HG02763 (cell line): ENCODE measurements around the gene CFAP107.
"Not testable (repeated sequence)": the region's sequence is repeated elsewhere in the genome, so short reads cannot be mapped to it uniquely, and the experiment has no call there.

Experiments
- ATAC-seq: cut with Tn5 transposase; IDR thresholded peaks from one replicate; pipeline ENCODE4 v1.9.1; 2021; ENCODE audit warnings: mild to moderate bottlenecking, moderate library complexity; ENCODE audit not compliant: unreplicated experiment

CFAP107 gene

DNA sequence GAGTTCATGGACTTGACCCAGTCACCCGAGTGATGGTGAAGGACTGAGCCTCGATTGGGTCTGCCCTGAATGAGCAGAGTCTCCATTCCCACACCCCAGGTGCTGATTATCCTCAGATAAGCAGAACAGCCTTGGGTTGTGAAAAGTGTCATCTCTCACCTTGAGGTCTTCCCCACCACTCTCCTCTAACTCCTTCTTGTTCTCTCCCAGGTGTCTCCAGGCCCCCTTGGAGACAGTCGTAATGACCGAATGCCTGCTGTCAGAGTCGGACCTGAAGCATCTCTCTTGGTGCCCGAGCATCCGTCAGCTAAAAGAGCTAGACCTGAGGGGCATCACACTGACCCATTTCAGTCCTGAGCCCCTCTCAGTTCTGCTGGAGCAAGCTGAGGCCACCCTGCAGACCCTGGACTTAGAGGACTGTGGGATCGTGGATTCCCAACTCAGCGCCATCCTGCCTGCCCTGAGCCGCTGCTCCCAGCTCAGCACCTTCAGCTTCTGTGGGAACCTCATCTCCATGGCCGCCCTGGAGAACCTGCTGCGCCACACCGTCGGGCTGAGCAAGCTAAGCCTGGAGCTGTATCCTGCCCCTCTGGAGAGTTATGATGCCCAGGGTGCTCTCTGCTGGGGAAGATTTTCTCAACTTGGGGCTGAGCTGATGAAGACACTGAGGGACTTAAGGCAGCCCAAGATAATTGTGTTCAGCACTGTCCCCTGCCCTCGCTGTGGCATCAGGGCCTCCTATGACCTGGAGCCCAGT, 31.0 kb downstream of the CFAP107 start:
- no peak for ATAC-seq

DNA sequence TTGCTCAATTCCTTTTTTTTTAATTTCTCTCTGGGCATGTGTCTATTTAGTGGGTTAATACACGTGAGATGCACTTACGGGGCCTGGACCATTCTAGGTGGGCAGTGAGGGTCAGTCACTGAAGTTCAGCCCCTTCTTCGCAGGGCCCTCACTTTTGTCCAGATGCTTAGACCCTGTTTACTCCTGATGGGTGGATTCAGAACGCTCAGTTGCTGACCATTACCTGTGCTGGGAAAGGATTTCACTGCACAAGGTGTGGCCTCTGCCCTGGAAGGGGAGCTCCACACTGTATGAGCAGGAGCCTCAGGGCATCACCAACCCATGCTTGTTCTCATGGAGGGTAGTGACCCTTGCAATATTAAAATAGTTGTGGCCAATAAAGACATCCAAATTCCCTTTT, 32.1 kb downstream of the CFAP107 start:
- ATAC-seq, result no peak

DNA sequence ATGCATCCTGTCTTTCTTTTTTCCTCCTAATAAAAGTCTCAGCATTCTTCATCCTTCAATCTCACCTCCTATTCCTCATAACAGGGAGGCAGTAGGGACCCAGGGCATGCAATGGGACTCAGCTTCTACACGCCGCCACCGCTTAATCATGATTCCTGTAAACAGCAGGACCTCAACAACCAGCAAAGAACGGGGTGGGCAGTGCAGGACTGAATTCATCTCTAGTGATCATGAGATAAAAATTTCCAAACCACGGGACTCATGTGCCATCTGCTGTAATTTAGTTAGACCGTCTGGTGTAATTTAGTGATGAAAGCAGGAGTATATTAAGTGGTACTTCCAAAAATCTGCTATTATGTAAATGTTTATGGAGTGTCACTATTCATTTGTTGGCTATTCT, 32.9 kb downstream of the CFAP107 start:
- no peak for ATAC-seq

DNA sequence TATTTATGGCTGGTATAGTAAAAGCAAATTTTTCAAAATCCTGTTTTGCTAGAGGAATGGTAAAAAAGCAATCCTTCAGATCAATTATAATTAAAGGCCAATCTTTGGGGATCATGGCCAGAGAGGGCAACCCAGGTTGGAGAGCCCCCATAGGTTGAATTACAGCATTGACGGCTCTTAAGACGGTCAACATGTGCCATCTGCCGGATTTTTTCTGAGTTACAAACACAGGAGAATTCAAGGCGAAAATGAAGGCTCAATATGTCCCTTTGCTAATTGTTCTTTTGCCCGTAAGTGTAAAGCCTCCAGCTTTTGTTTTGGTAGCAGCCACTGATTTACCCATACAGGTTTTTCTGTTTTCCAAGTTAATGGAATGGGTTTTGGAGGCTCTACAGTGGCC, 35.5 kb downstream of the CFAP107 start:
- not testable (repeated sequence) for ATAC-seq

DNA sequence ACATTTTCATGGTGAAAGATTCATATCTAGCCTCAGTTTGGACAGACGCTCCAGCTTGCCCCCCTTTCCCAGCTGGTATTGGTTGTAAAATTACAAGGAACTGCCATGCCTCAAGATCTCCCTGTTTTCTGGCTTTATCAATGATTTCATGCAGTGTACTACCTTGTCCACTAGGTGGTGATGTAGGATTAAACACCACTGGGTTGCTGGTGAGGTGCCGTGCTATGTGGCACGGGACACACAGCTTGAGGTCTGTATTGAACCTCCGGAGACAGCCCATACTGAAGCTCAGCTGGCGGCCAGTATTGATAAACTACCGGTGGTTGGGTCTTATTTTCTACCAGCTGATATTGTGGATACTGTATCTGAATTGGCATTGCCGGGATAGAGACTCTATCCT, 37.8 kb downstream of the CFAP107 start:
- not testable (repeated sequence) for ATAC-seq

DNA sequence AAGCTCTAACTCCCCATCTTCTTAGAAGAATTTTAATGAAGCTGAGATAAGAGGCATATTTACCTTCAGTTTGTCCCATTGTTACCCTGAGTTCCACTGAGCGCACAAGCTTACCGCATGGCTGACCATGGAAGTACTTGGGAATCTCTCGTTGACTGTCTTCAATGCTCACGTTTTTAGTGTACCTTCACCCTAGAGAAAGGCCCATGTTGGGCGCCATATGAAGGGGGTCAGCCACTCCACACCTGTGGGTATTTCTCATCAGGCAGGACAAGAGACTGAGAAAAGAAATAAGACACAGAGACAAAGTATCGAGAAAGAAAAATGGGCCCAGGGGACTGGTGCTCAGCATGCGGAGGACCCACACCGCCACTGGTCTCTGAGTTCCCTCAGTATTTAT, 38.7 kb downstream of the CFAP107 start:
- ATAC-seq, result not testable (repeated sequence)

DNA sequence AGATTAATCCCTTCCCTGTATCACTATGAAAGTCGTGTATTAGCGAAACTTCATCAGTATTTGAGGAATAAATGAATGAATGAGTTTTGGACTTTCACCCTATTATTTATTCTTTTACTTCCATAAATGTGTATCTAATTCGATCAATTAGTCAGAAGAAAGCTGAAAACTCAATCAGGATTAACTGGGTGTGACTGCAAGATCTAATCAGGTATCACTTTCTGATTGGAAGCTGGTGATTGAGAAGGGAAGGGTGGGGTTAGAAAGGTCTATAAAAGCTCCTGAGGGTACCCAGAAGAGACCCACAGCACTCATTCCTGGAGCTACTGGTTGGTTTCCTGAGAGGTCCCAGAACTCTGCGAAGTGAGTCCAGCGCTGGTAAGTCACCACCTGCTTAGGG, 45.1 kb downstream of the CFAP107 start, which contains the start of gene PRAMEF1:
Gene PRAMEF1 (plus strand): TSS at position 301 of the 400 bp plus-strand sequence. CDS start 1,831 bp downstream, outside the sequence.
- not testable (repeated sequence) for ATAC-seq

DNA sequence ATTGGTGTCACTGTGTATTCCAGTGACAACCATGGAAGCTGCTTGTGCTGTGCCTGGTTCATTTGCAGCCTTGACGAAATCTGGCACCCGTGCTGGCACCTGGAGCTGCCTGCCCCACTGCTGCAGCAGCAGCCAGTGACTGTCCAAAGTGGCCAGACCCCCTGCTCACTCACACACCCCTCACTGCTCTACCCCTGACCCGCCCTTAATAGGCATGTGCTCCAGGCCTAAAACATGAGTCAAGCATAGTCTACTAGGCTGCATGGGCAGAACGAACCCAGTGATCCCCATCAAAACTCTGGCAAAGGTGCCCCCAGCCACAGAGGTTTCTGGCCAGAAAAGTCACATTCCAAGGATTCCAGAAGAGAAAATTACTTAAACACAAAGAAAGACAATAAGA, 52.9 kb downstream of the CFAP107 start:
- no peak for ATAC-seq

DNA sequence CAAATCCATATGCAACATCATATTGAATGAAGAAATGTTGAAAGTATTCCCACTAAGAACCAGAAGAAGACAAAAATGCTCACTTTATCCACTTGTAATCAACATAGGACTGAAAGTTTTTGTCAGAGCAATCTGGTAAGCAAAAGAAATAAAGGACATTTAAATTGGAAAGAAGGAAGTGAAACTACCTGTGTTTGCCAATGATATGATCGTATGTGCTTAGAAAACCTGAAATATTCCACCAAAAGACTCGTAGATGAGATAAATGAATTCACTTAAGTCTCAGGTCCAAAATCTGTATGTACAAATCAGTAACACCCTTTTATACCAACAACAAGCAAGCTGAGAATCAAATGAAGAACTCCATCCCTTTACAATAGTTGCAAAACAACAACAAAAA, 53.7 kb downstream of the CFAP107 start:
- ATAC-seq, result no peak

DNA sequence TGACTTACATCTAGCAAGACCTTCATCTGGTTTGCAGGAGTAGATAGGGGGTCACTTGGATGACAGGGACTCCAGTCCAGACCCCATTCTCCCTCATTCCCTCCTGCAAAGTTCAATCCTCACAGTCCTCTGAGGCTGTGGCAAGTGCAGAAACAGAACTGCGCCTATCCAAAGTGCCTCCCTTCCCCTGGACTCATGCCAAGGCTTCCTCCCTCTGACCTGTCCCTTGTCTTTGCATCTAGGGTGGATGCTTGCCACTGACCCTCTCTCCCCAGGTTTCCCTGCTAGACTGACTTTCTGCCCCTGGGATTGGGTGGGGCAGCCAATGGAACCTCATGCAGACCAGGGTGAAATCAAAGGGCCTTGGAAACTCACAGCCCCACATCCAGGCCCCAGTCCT, 63.9 kb downstream of the CFAP107 start:
- no peak for ATAC-seq

DNA sequence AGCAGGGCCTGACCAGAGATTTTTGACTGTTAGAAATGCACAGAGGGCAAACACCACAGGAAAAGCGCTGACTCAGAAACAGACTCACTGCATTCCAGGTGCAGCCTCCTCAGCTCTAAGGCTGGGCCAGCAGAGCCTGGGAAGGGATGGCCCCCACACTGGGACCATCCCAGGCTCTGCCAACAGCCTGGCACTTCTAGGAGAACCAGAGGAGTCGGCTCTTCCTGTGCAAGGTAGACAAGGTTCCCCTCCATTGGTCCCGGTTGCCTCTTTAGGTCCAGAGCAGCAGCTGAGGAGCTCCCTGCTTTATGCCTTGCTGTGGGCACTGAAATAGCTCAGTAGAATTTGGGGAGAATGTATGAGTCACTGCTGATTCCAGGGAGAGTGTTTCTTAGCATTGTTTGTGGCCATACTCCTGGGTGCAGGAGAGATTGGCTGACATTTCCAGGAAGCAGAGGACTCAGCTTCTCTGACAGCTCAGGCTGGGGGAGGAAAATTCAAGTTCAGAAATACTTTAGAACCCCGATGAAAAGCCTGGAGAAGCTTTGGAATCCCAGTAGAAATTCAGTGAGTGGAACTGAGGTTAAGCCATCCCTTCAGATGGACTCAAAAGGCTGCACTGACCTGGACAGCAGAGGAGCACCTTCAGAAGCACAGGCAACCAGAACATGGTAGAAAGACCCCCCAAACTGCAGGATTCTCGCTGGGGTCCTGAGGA, 64.8 kb downstream of the CFAP107 start:
- no peak for ATAC-seq

DNA sequence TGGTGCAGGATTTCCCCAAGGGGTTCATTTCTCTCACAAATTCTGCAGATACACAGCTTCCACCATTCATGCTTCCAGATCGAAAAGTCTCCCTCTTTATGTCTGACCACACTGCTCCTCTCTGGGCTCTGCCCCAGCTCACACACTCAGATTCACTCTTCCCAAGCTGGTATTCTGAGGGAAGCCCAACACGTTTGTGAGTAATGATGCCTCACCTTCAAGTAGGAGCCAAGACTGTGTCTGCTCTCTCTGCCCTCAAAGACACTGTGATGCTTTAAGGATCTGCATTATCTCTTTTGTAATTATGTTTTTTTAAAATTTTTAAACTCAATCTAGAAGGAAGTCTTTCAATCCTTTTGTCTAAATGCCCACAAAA, 65.4 kb downstream of the CFAP107 start:
- ATAC-seq, result no peak
